ENCODE measurements around the gene BLTP3A.
"Not testable (repeated sequence)": the region's sequence is repeated elsewhere in the genome, so short reads cannot be mapped to it uniquely, and the experiment has no call there.

The BLTP3A gene

GRCh38 chr6:34809419-34809818 is 17.5 kb downstream of the BLTP3A start:
- H3K4me3 Mint-ChIP-seq, H3K27ac Mint-ChIP-seq, ATAC-seq, H3K27me3 Mint-ChIP-seq, DNase-seq, H3K9me3 Mint-ChIP-seq: not testable (repeated sequence)
- peaks cover 31% of the 10 kb centered on the region for H3K4me1 Mint-ChIP-seq

- Mint-ChIP-seq H3K4me1 (peaks cover 29% of the 10 kb centered on the region), H3K9me3 (no peaks in the 10 kb centered on the region), H3K4me3 (no peak overlapping the region), H3K27ac (no peak overlapping the region), H3K27me3 (no peaks in the 10 kb centered on the region)
- no peak for ATAC-seq
- DNase-seq, result no peak
Observed at GRCh38 chr6:34810017-34810882, 18.4 kb downstream of the BLTP3A start.

GRCh38 chr6:34810936-34811632 is 19.2 kb downstream of the BLTP3A start:
- peak; percentile 100 for ATAC-seq
- Mint-ChIP-seq H3K4me3 (no peak overlapping the region), H3K4me1 (peaks cover 29% of the 10 kb centered on the region), H3K9me3 (no peaks in the 10 kb centered on the region), H3K27me3 (no peaks in the 10 kb centered on the region), H3K27ac (no peak overlapping the region)
- peak; percentile 12 to 42 for DNase-seq

GRCh38 chr6:34813028-34813713 is 21.3 kb downstream of the BLTP3A start:
- H3K27me3 Mint-ChIP-seq, result no peaks in the 10 kb centered on the region
- peak overlapping the region in 1 of 2 donors; percentile 19 for H3K27ac Mint-ChIP-seq
- H3K4me3 Mint-ChIP-seq, result no peak overlapping the region
- DNase-seq (no peak), ATAC-seq (no peak)
- no peaks in the 10 kb centered on the region for H3K9me3 Mint-ChIP-seq
- peaks cover 24% of the 10 kb centered on the region for H3K4me1 Mint-ChIP-seq

- ATAC-seq (no peak), DNase-seq (no peak)
- no peaks in the 10 kb centered on the region for H3K27me3 Mint-ChIP-seq
- no peak overlapping the region for H3K4me3 Mint-ChIP-seq
- H3K27ac Mint-ChIP-seq, result no peak overlapping the region
- H3K9me3 Mint-ChIP-seq, result no peaks in the 10 kb centered on the region
- H3K4me1 Mint-ChIP-seq, result peaks cover 12% of the 10 kb centered on the region
Observed at GRCh38 chr6:34816635-34817301, 24.9 kb downstream of the BLTP3A start.

GRCh38 chr6:34817446-34817845 is 25.6 kb downstream of the BLTP3A start:
- ATAC-seq, result no peak
- H3K27ac Mint-ChIP-seq, result no peak overlapping the region

GRCh38 chr6:34818872-34819570 is 27.1 kb downstream of the BLTP3A start:
- H3K4me1 Mint-ChIP-seq, ATAC-seq, H3K4me3 Mint-ChIP-seq, H3K27ac Mint-ChIP-seq, H3K9me3 Mint-ChIP-seq, H3K27me3 Mint-ChIP-seq, DNase-seq: not testable (repeated sequence)

More at GRCh38 chr6:34817446-34817845, 25.6 kb downstream of the BLTP3A start:
- no peak for DNase-seq
- H3K4me1 Mint-ChIP-seq, result peaks cover 9% of the 10 kb centered on the region
- H3K9me3 Mint-ChIP-seq, result no peaks in the 10 kb centered on the region
- no peaks in the 10 kb centered on the region for H3K27me3 Mint-ChIP-seq
- H3K4me3 Mint-ChIP-seq, result no peak overlapping the region

GRCh38 chr6:34819571-34820480 is 27.9 kb downstream of the BLTP3A start:
- no peak overlapping the region for H3K27ac Mint-ChIP-seq
- H3K4me3 Mint-ChIP-seq, result no peak overlapping the region
- ATAC-seq (no peak), DNase-seq (no peak)
- no peaks in the 10 kb centered on the region for H3K9me3 Mint-ChIP-seq
- no peaks in the 10 kb centered on the region for H3K27me3 Mint-ChIP-seq
- peaks cover 5% of the 10 kb centered on the region for H3K4me1 Mint-ChIP-seq

- no peaks in the 10 kb centered on the region for H3K4me1 Mint-ChIP-seq
- H3K27ac Mint-ChIP-seq, result peak overlapping the region in 1 of 2 donors; percentile 82
- DNase-seq (no peak), ATAC-seq (no peak)
- no peak overlapping the region for H3K4me3 Mint-ChIP-seq
- H3K27me3 Mint-ChIP-seq, result no peaks in the 10 kb centered on the region
- no peaks in the 10 kb centered on the region for H3K9me3 Mint-ChIP-seq
Observed at GRCh38 chr6:34829137-34829536, 37.3 kb downstream of the BLTP3A start.

- Mint-ChIP-seq H3K9me3 (no peaks in the 10 kb centered on the region), H3K4me3 (no peak overlapping the region), H3K4me1 (no peaks in the 10 kb centered on the region), H3K27me3 (no peaks in the 10 kb centered on the region), H3K27ac (no peak overlapping the region)
- ATAC-seq (no peak), DNase-seq (no peak)
Observed at GRCh38 chr6:34832942-34833341, 41.1 kb downstream of the BLTP3A start.

- Mint-ChIP-seq H3K4me3 (no peak overlapping the region), H3K4me1 (no peaks in the 10 kb centered on the region), H3K27ac (no peak overlapping the region), H3K9me3 (no peaks in the 10 kb centered on the region), H3K27me3 (no peaks in the 10 kb centered on the region)
- DNase-seq (no peak), ATAC-seq (no peak)
Observed at GRCh38 chr6:34834789-34835518, 43.1 kb downstream of the BLTP3A start.

- Mint-ChIP-seq H3K27ac (peak overlapping the region in 1 of 2 donors; percentile 33), H3K27me3 (no peaks in the 10 kb centered on the region), H3K9me3 (no peaks in the 10 kb centered on the region), H3K4me3 (no peak overlapping the region), H3K4me1 (no peaks in the 10 kb centered on the region)
- ATAC-seq, result no peak
- DNase-seq, result no peak
Observed at GRCh38 chr6:34836008-34836407, 44.1 kb downstream of the BLTP3A start.

- ATAC-seq (no peak), DNase-seq (no peak)
- Mint-ChIP-seq H3K9me3 (no peaks in the 10 kb centered on the region), H3K27me3 (no peaks in the 10 kb centered on the region), H3K4me1 (no peaks in the 10 kb centered on the region), H3K27ac (no peak overlapping the region), H3K4me3 (no peak overlapping the region)
Observed at GRCh38 chr6:34836451-34836850, 44.6 kb downstream of the BLTP3A start.
